H1 (cell line): ENCODE data around the gene BRD4. TPM values are rescaled to one million over a fixed set of nuclear protein-coding genes. Genes with fewer than 3 reads are reported as not detected.

Experiments used
- BCL11A ChIP-seq, 2 experiments: IDR thresholded peaks; one replicate each; pipeline ENCODE4 v1.6.1; 2011; ENCODE audit warnings: low read depth in 2 of 2, low read length in 2 of 2, mild to moderate bottlenecking in 2 of 2
- EGR1 ChIP-seq: IDR thresholded peaks from 2 replicates; pipeline ENCODE4 v1.6.1; 2011; ENCODE audit warnings: low read depth, low read length, borderline replicate concordance
- HDAC2 ChIP-seq, 2 experiments: fragments of 300-600 bp in 1 of 2; sonication (generic) in 1 of 2; IDR thresholded peaks; 2 replicates each; pipeline ENCODE4 v1.6.1; 2011 to 2012; ENCODE audit warnings: low read depth in 2 of 2, low read length in 2 of 2, mild to moderate bottlenecking in 2 of 2, moderate library complexity in 2 of 2, borderline replicate concordance in 1 of 2, inconsistent platforms in 1 of 2
- SAP30 ChIP-seq: fragments of 300-600 bp; sonication (generic); IDR thresholded peaks from 2 replicates; pipeline ENCODE4 v1.7.1; 2012; ENCODE audit warnings: low read length, moderate library complexity, mild to moderate bottlenecking, inconsistent platforms; ENCODE audit not compliant: insufficient read depth, insufficient replicate concordance
- TAF1 ChIP-seq: IDR thresholded peaks from 2 replicates; pipeline ENCODE4 v1.6.1; 2011; ENCODE audit warnings: mild to moderate bottlenecking, low read depth, low read length
- TAF7 ChIP-seq: optimal IDR thresholded peaks from 2 replicates; pipeline ENCODE3; 2011; ENCODE audit warnings: low read depth, mild to moderate bottlenecking, inconsistent platforms, low read length, moderate library complexity, borderline replicate concordance
- polyA plus RNA-seq, 7 experiments: library from polyadenylated mRNA; depleted of rRNA in 3 of 7; stranded (reverse) in 5 of 7; unstranded in 2 of 7; fragments of >200 nt in 5 of 7; fragments of 200-250 nt in 2 of 7; gene quantifications; 1 replicate in 5 of 7; 2 replicates in 1 of 7; 4 replicates in 1 of 7; pipeline versions ENCODE4 v1.2.1 to v1.2.3, GENCODE V29; 2011 to 2013; ENCODE audit warnings: missing spikeins in 2 of 7, mixed read lengths in 2 of 7
- total RNA-seq: library from RNA; stranded (reverse); fragmentation: NEBNext Ultra II Directional; extraction: Animal tissue kit (Norgen Biotek cat#: 25700); gene quantifications from 2 replicates; pipeline ENCODE4 v1.2.1, GENCODE V29; 2021

The BRD4 gene
- total and polyA plus RNA-seq, 2 of the 8 experiments (the other 6 are each of a cell fraction or from before 2014, with no cell fraction given): 14.1 to 146 TPM

- TF ChIP-seq HDAC2 (IDR thresholded peaks at IDR 0.05; ENCODE audit: borderline replicate concordance in 1 of 2, low read depth in 2 of 2, low read length in 2 of 2): no peak; a peak in 1 of 4 replicates
- peak; percentile 29 for TF ChIP-seq SAP30
- no peak for TF ChIP-seq BCL11A (IDR thresholded peaks at IDR 0.05; ENCODE audit: low read depth in 2 of 2, low read length in 2 of 2)
- TF ChIP-seq TAF1: 0 out of 2 replicates have a peak, but pooled peaks have one; percentile 32
- TF ChIP-seq TAF7: peak; percentile 26
- TF ChIP-seq EGR1: peak; percentile 81; the same call in 1 of the 2 replicates
Measured at GRCh38 chr19:15200553-15201364, 131.6 kb downstream of the BRD4 start, which contains the start of gene NOTCH3 (continued).
